Measurements from ENCODE around the gene RER1.
A peak's percentile ranks its signal among the peaks of the same experiment; 100 is the strongest.

The RER1 gene

DNA sequence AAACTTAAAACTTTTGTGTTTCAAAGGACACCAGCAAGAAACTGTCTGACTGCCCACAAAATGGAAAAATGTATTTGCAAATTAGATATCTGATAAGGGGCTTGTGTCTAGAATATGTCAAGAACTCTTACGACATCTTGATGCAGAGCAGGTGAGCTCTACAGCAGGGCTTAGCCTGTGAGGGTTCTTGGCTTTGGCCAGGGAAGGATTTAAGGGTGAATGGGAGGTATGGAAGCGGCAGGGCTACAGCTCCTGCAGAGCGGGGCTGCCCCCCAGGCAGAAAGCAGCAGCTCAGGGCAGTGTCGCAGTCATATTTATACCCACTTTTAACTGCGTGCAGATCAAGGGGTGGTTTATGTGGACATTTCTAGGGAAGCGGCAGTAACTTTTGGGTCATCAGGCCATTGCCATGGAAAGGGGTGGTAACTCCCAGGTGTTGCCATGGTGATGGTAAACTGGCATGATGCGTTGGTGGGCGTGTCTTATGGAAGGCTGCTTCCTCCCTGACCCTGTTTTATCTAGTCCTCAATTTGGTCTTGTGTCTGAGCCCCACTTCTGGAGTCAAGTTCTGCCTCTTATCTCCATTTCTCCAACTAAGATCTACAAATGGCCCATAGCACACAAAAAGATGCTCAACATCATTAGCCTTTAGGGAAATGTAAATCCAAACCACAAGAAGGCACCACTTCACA lies 23.4 kb upstream of the RER1 start:
- Histone ChIP-seq H3K27ac (no peak overlapping the region), H3K27me3 (replicated peaks) (no peaks in the 10 kb centered on the region), H3K36me3 (replicated peaks) (no peaks in the 10 kb centered on the region), H3K4me3 (ENCODE audit: low read depth, low read length) (no peak overlapping the region)
- TF ChIP-seq, protein P1, sequence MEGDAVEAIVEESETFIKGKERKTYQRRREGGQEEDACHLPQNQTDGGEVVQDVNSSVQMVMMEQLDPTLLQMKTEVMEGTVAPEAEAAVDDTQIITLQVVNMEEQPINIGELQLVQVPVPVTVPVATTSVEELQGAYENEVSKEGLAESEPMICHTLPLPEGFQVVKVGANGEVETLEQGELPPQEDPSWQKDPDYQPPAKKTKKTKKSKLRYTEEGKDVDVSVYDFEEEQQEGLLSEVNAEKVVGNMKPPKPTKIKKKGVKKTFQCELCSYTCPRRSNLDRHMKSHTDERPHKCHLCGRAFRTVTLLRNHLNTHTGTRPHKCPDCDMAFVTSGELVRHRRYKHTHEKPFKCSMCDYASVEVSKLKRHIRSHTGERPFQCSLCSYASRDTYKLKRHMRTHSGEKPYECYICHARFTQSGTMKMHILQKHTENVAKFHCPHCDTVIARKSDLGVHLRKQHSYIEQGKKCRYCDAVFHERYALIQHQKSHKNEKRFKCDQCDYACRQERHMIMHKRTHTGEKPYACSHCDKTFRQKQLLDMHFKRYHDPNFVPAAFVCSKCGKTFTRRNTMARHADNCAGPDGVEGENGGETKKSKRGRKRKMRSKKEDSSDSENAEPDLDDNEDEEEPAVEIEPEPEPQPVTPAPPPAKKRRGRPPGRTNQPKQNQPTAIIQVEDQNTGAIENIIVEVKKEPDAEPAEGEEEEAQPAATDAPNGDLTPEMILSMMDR (IDR thresholded peaks at IDR 0.05; ENCODE audit: low read depth, low read length, missing control alignments) = no peak
- in situ Hi-C loops (cut with HindIII; ENCODE audit: low pct_ligation_motif_present, low sequenced_read_pairs) = no loop called here
- no peak for DNase-seq

DNA sequence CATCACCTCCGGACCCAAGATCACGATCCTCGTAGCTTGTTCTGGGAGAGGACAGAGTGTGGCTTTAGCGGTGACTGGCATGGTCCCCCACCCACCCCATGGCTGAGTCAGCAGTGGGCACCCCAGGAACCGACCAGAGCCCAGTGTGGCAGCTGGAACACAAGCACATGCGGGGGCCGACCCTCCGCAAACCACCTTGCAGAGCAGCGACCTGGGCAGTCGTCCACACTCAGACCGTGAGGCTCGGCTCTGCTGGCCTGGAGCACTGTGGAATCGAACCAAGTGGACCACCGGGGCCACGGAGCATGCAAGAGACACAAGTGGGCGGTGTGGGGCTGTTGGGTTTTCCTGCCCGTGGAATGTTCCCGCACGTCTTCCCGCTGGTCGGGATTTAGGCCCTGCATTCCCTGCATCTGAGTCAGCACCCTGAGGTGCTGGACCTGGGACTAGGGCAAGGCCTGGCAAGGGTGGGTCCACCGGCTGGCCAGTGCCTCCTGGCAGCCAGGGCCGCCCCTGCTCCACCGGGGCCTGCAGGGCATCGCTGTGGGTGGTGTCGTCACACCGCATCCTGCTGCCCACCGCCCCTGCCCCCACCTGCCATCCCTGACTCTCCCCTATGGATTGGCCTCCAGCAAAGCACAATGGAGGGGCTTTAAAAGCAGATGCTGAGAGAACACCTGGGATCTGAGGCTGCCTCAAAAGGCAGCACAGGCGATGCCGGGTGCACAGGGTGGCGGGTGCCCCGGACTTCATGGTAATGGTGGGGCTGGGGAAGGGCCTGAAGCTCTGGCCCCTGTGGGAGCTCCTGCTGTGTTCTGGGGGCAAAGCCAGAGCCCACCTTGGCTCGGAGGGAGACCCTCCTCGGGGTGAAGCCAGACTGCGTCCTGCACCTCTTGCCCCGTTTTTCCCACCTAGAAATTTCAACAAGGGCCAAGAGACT lies 18.8 kb upstream of the RER1 start:
- no peaks in the 10 kb centered on the region for H3K36me3 ChIP-seq (replicated peaks)
- no peak overlapping the region for H3K27ac ChIP-seq
- no peaks in the 10 kb centered on the region for H3K27me3 ChIP-seq (replicated peaks)
- no peak overlapping the region for H3K4me3 ChIP-seq (ENCODE audit: low read depth, low read length)
- in situ Hi-C loops (cut with HindIII; ENCODE audit: low pct_ligation_motif_present, low sequenced_read_pairs) = no loop called here
- TF ChIP-seq, protein P1 (IDR thresholded peaks at IDR 0.05; ENCODE audit: low read depth, low read length, missing control alignments) = no peak
- no peak for DNase-seq

DNA sequence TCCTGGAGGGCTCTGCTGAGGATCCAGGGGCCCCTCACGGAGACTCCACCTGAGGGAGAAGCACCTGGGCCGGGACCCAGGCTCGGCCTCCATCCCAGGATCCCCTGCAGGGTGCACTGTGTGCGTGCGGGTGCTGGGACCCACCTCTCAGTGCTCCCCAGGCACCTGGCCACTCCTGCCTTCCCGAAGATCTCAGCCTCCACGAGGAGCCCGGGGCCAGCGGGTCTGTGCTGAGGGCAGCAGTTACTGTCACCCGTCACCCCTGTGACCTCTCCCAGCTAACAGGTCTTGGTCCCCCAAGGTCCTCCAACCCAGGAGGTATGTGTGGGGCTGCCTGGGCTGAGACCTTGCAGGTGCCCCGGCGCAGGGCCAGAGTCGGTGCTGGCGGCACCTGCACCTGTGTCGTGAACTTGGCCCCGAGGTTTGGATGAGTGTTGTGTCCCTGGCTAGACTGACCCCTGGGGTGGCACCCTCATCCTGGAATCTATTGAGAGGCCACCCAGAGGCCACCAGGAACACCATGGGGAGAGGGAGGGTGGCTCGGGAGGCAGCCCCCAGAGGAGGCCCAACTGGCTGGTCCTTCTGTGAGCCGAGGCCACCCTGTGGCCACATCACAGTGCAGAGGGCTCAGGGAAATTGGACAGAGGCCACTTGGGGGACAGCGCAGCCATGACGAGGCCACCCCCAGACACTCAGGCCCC lies 17.9 kb upstream of the RER1 start:
- no peaks in the 10 kb centered on the region for H3K36me3 ChIP-seq (replicated peaks)
- DNase-seq = no peak

DNA sequence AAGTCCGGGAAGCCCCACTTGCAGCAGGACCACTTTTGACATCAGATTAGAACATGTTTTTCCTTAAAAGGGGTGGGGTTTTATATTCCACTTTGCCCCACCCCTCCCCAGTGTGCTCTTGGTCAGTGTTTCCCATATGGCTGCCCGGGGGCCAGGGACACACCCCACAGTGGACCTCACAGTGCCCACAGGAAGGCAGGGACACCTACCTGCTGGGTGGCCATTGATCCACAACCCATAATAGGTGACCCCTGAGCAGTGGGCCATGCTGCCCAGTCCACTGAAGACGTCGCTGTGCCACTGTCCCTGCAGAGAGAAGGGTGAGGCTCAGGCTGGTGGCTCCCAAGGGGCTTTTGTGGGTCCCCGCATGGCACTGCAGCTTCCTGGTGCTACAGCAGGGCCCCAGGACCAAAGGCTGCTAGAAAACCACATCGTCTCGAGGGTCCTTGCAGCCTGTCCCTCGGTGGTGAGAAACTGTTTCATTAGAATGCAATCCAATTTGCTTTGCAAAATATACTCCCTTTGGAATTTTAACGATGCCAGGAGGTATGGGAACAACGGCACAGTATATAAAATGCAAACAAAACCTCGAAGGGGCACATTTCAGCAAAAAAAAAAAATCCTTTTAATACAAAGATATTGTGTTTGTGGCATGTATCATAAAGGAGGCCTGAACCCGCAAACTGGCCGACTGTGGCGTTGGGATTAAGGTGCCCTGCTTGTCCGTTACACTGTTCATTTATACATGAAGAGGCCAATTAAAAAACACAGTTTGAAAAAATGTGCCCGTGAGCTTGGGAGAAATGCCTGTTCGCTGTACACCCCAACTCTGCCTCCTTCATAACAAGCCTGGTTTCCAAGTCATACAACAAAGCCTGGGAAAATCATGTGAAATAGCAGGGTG lies 17.1 kb upstream of the RER1 start:
- Histone ChIP-seq H3K27me3 (replicated peaks) (no peaks in the 10 kb centered on the region), H3K27ac (no peak overlapping the region), H3K36me3 (replicated peaks) (no peaks in the 10 kb centered on the region), H3K4me3 (ENCODE audit: low read depth, low read length) (no peak overlapping the region)
- in situ Hi-C loops (cut with HindIII; ENCODE audit: low pct_ligation_motif_present, low sequenced_read_pairs) = no loop called here
- no peak for DNase-seq
- TF ChIP-seq, protein P1 (IDR thresholded peaks at IDR 0.05; ENCODE audit: low read depth, low read length, missing control alignments) = no peak

More for the DNA sequence above, 17.9 kb upstream of the RER1 start:
- TF ChIP-seq, protein P1 (IDR thresholded peaks at IDR 0.05; ENCODE audit: low read depth, low read length, missing control alignments) = peak; percentile 38
- H3K27me3 ChIP-seq (replicated peaks) = no peaks in the 10 kb centered on the region
- no peak overlapping the region for H3K4me3 ChIP-seq (ENCODE audit: low read depth, low read length)
- in situ Hi-C loops (cut with HindIII; ENCODE audit: low pct_ligation_motif_present, low sequenced_read_pairs) = no loop called here
- H3K27ac ChIP-seq = no peak overlapping the region

DNA sequence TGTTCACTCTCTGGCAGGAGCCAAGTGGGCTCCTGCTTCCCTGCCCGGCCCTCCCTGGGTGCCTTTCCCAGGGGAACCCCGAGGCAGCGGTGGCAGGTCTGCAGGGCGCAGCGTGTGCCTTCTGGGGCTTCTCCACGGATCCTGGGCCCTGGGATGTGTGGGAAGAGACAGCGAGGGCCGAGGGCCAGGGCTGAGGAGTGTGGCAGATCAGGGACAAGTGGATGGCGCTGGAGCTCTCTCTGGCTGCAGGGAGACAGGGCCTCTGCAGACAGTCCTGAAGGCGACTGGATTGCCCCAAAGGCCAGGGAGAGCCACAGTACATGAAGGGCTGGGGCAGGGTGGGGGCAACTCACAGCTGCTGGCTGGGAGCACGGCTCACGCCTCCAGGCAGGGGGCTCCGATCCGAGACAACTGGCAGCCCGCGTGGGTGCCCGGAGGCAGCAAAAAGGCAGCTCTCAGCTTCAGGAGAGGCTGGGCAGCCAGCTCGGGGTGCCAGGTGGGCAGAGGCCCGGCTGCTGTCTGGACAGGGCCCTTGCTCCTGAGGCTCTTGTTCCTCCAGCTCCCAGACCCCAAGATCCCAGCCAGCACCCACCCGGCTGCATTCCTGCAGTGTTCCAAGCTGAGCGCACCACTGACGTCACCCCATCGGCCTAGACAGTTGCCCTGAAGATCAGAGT lies 16.3 kb upstream of the RER1 start:
- Histone ChIP-seq H3K27ac (no peak overlapping the region), H3K27me3 (replicated peaks) (no peaks in the 10 kb centered on the region), H3K4me3 (ENCODE audit: low read depth, low read length) (no peak overlapping the region), H3K36me3 (replicated peaks) (no peaks in the 10 kb centered on the region)
- no peak for DNase-seq
- TF ChIP-seq, protein P1 (IDR thresholded peaks at IDR 0.05; ENCODE audit: low read depth, low read length, missing control alignments) = no peak
- in situ Hi-C loops (cut with HindIII; ENCODE audit: low pct_ligation_motif_present, low sequenced_read_pairs) = no loop called here
